HepG2 (cell line): ENCODE results near the gene CNRIP1. TPM values are rescaled to one million over a fixed set of nuclear protein-coding genes. Genes with fewer than 3 reads are reported as not detected.

ENCODE experiments used
- AGO1 ChIP-seq: fragments of 200-400 bp; formaldehyde crosslinking; IDR thresholded peaks from 2 replicates; pipeline ENCODE4 v1.6.1; 2017; ENCODE audit warnings: mild to moderate bottlenecking, low read depth, low read length, moderate library complexity; ENCODE audit not compliant: poor library complexity, severe bottlenecking
- CBFB ChIP-seq: sonication (generic); formaldehyde crosslinking; IDR thresholded peaks from 2 replicates; pipeline ENCODE4 v1.4.0; 2020; ENCODE audit warnings: missing genetic modification reagents
- CBX5 ChIP-seq: sonication (generic); formaldehyde crosslinking; IDR thresholded peaks from 2 replicates; pipeline ENCODE4 v1.4.0; 2020; ENCODE audit warnings: missing genetic modification reagents, borderline replicate concordance
- ELF4 ChIP-seq: sonication (generic); formaldehyde crosslinking; IDR thresholded peaks from 2 replicates; pipeline ENCODE4 v1.5.0; 2020; ENCODE audit warnings: missing genetic modification reagents, mild to moderate bottlenecking, moderate library complexity, borderline replicate concordance
- ERF ChIP-seq: IDR thresholded peaks from 2 replicates; pipeline ENCODE4 v1.6.1; 2018; ENCODE audit warnings: missing biosample characterization, missing genetic modification reagents
- FOXK1 ChIP-seq: sonication (generic); formaldehyde crosslinking; IDR thresholded peaks from 2 replicates; pipeline ENCODE4 v1.4.0; 2020; ENCODE audit warnings: low read depth, missing genetic modification reagents, borderline replicate concordance
- HOXD1 ChIP-seq: sonication (generic); formaldehyde crosslinking; IDR thresholded peaks from 2 replicates; pipeline ENCODE4 v1.5.0; 2020; ENCODE audit warnings: missing genetic modification reagents
- MAFK ChIP-seq, 2 experiments: IDR thresholded peaks in 1 of 2; conservative IDR thresholded peaks in 1 of 2; 2 replicates each; pipeline ENCODE4 v1.6.1; 2011; ENCODE audit warnings: improper control_type of control experiment in 2 of 2, low read length in 2 of 2
- MEF2D ChIP-seq: sonication (generic); formaldehyde crosslinking; IDR thresholded peaks from 2 replicates; pipeline ENCODE4 v1.5.1; 2020; ENCODE audit warnings: mild to moderate bottlenecking, missing genetic modification reagents
- NFYC ChIP-seq: IDR thresholded peaks from 2 replicates; pipeline ENCODE4 v1.6.1; 2016; ENCODE audit warnings: missing genetic modification reagents, missing compliant biosample characterization
- PHF5A ChIP-seq: IDR thresholded peaks from one replicate; pipeline ENCODE4 v1.6.1; 2018; ENCODE audit warnings: low read depth, missing genetic modification reagents; ENCODE audit not compliant: unreplicated experiment
- RXRB ChIP-seq: IDR thresholded peaks from 2 replicates; pipeline ENCODE4 v1.6.1; 2016; ENCODE audit warnings: borderline replicate concordance, missing genetic modification reagents, missing compliant biosample characterization
- ZBTB21 ChIP-seq: sonication (generic); formaldehyde crosslinking; IDR thresholded peaks from 2 replicates; pipeline ENCODE4 v1.4.0; 2020; ENCODE audit warnings: missing genetic modification reagents
- ZMAT3 ChIP-seq: sonication (generic); formaldehyde crosslinking; conservative IDR thresholded peaks from 2 replicates; pipeline ENCODE4 v1.7.0; 2021; ENCODE audit warnings: missing genetic modification reagents
- ZNF207 ChIP-seq: fragments of 450-650 bp; IDR thresholded peaks from 2 replicates; pipeline ENCODE4 v1.6.1; 2016; ENCODE audit warnings: antibody characterized with exemption, borderline replicate concordance
- polyA plus RNA-seq, 8 experiments: library from polyadenylated mRNA; depleted of rRNA in 3 of 8; stranded (reverse) in 7 of 8; unstranded in 1 of 8; fragments of >200 nt; fragmentation: Illumina TruSeq in 4 of 8; extraction: Trizol in 4 of 8; gene quantifications; 2 replicates each; pipeline versions ENCODE4 v1.2.1 to v1.2.3, GENCODE V29; 2011 to 2016; ENCODE audit warnings: low read depth in 4 of 8, missing spikeins in 1 of 8, mixed read lengths in 1 of 8; ENCODE audit not compliant: insufficient read depth in 1 of 8
- total RNA-seq, 5 experiments: library from RNA; depleted of rRNA; stranded (reverse); fragments of >200 nt; fragmentation: Illumina TruSeq; extraction: Trizol; gene quantifications; 2 replicates each; pipeline ENCODE4 v1.2.3, GENCODE V29; 2016; ENCODE audit warnings: low read depth in 1 of 5
- TF ChIP-seq, protein P1 (sequence below): sonication (generic); formaldehyde crosslinking; IDR thresholded peaks from 2 replicates; pipeline ENCODE4 v1.5.1; 2020; ENCODE audit warnings: mild to moderate bottlenecking, missing genetic modification reagents, borderline replicate concordance
- TF ChIP-seq, protein P2 (sequence below): IDR thresholded peaks from 2 replicates; pipeline ENCODE4 v1.6.1; 2018; ENCODE audit warnings: missing genetic modification reagents, mild to moderate bottlenecking, missing compliant biosample characterization
- TF ChIP-seq, protein P3 (sequence below): sonication (generic); formaldehyde crosslinking; conservative IDR thresholded peaks from 2 replicates; pipeline ENCODE4 v1.4.0; 2020; ENCODE audit warnings: missing genetic modification reagents
- TF ChIP-seq, protein P4 (sequence below): sonication (generic); formaldehyde crosslinking; IDR thresholded peaks from 2 replicates; pipeline ENCODE4 v1.8.0; 2022; ENCODE audit warnings: missing genetic modification reagents, low read depth, mild to moderate bottlenecking, borderline replicate concordance
- TF ChIP-seq, protein P5 (sequence below): sonication (generic); formaldehyde crosslinking; IDR thresholded peaks from 2 replicates; pipeline ENCODE4 v1.4.0; 2020; ENCODE audit warnings: missing genetic modification reagents

CNRIP1 gene
- total and polyA plus RNA-seq, 2 of the 13 experiments (the other 11 are each of a cell fraction or from before 2014, with no cell fraction given): not detected

DNA sequence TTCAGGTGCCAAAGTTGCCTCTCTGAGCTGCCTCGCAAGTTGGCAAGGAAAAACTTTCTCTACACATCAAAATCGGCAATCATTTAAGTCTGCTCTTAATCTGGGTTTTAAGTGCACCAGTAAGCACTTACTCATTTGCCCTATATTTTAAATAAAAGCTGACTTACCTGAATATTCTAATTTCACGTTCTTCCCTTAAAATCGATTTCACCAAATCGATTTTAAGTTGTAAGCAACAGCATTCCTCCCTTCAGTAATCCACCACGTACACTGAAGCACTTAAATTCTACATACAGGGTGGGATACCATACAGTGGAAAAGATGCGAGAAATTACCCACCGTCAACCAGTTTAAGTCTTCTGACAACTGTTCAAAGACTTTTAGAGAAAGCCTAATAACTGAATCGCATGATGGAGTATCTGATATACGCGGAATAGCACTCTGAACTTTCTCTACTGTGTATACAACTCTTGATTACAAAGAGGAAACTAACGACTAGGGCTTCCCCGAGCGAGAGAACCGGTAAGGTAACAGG is 69.0 kb downstream of the CNRIP1 start (continued):
- TF ChIP-seq, protein P1, sequence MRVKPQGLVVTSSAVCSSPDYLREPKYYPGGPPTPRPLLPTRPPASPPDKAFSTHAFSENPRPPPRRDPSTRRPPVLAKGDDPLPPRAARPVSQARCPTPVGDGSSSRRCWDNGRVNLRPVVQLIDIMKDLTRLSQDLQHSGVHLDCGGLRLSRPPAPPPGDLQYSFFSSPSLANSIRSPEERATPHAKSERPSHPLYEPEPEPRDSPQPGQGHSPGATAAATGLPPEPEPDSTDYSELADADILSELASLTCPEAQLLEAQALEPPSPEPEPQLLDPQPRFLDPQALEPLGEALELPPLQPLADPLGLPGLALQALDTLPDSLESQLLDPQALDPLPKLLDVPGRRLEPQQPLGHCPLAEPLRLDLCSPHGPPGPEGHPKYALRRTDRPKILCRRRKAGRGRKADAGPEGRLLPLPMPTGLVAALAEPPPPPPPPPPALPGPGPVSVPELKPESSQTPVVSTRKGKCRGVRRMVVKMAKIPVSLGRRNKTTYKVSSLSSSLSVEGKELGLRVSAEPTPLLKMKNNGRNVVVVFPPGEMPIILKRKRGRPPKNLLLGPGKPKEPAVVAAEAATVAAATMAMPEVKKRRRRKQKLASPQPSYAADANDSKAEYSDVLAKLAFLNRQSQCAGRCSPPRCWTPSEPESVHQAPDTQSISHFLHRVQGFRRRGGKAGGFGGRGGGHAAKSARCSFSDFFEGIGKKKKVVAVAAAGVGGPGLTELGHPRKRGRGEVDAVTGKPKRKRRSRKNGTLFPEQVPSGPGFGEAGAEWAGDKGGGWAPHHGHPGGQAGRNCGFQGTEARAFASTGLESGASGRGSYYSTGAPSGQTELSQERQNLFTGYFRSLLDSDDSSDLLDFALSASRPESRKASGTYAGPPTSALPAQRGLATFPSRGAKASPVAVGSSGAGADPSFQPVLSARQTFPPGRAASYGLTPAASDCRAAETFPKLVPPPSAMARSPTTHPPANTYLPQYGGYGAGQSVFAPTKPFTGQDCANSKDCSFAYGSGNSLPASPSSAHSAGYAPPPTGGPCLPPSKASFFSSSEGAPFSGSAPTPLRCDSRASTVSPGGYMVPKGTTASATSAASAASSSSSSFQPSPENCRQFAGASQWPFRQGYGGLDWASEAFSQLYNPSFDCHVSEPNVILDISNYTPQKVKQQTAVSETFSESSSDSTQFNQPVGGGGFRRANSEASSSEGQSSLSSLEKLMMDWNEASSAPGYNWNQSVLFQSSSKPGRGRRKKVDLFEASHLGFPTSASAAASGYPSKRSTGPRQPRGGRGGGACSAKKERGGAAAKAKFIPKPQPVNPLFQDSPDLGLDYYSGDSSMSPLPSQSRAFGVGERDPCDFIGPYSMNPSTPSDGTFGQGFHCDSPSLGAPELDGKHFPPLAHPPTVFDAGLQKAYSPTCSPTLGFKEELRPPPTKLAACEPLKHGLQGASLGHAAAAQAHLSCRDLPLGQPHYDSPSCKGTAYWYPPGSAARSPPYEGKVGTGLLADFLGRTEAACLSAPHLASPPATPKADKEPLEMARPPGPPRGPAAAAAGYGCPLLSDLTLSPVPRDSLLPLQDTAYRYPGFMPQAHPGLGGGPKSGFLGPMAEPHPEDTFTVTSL (CRISPR knock-in tag): no peak
- TF ChIP-seq AGO1 (no peak), ZNF207 (no peak), PHF5A (CRISPR knock-in tag) (peak; percentile 1), RXRB (no peak), NFYC (peak; percentile 7; the same call in 1 of the 2 replicates), ELF4 (no peak), FOXK1 (CRISPR knock-in tag) (no peak), HOXD1 (CRISPR knock-in tag) (no peak), ZMAT3 (CRISPR knock-in tag) (no peak), ZBTB21 (CRISPR knock-in tag) (no peak), ERF (CRISPR knock-in tag) (peak; percentile 40; the same call in 1 of the 2 replicates), MEF2D (CRISPR knock-in tag) (no peak), MAFK (conservative IDR thresholded peaks at IDR 0.05 in 1 of 2, IDR thresholded peaks at IDR 0.05 in 1 of 2; ENCODE audit: low read length in 2 of 2) (peak; percentile 57 to 74), CBFB (CRISPR knock-in tag) (no peak), CBX5 (CRISPR knock-in tag) (no peak)
- TF ChIP-seq, protein P2, sequence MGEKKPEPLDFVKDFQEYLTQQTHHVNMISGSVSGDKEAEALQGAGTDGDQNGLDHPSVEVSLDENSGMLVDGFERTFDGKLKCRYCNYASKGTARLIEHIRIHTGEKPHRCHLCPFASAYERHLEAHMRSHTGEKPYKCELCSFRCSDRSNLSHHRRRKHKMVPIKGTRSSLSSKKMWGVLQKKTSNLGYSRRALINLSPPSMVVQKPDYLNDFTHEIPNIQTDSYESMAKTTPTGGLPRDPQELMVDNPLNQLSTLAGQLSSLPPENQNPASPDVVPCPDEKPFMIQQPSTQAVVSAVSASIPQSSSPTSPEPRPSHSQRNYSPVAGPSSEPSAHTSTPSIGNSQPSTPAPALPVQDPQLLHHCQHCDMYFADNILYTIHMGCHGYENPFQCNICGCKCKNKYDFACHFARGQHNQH (CRISPR knock-in tag): no peak
- TF ChIP-seq, protein P3, sequence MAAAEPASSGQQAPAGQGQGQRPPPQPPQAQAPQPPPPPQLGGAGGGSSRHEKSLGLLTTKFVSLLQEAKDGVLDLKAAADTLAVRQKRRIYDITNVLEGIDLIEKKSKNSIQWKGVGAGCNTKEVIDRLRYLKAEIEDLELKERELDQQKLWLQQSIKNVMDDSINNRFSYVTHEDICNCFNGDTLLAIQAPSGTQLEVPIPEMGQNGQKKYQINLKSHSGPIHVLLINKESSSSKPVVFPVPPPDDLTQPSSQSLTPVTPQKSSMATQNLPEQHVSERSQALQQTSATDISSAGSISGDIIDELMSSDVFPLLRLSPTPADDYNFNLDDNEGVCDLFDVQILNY (CRISPR knock-in tag): no peak
- TF ChIP-seq, protein P4, sequence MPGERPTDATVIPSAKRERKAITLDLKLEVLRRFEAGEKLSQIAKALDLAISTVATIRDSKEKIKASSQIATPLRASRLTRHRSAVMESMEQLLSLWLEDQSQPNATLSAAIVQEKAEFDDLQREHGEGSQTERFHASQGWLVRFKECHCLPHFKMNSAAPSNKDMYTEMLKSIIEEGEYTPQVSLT: no peak
- TF ChIP-seq, protein P5, sequence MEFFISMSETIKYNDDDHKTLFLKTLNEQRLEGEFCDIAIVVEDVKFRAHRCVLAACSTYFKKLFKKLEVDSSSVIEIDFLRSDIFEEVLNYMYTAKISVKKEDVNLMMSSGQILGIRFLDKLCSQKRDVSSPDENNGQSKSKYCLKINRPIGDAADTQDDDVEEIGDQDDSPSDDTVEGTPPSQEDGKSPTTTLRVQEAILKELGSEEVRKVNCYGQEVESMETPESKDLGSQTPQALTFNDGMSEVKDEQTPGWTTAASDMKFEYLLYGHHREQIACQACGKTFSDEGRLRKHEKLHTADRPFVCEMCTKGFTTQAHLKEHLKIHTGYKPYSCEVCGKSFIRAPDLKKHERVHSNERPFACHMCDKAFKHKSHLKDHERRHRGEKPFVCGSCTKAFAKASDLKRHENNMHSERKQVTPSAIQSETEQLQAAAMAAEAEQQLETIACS (CRISPR knock-in tag): no peak
